NCI-H1092 (cell line): ENCODE data around the gene CGB8.
"Not testable (repeated sequence)": the region's sequence is repeated elsewhere in the genome, so short reads cannot be mapped to it uniquely, and the experiment has no call there.

Source experiments
- DNase-seq: peaks from one replicate; lab custom pipeline; 2025; lab: John Stamatoyannopoulos, UW

The CGB8 gene

DNA sequence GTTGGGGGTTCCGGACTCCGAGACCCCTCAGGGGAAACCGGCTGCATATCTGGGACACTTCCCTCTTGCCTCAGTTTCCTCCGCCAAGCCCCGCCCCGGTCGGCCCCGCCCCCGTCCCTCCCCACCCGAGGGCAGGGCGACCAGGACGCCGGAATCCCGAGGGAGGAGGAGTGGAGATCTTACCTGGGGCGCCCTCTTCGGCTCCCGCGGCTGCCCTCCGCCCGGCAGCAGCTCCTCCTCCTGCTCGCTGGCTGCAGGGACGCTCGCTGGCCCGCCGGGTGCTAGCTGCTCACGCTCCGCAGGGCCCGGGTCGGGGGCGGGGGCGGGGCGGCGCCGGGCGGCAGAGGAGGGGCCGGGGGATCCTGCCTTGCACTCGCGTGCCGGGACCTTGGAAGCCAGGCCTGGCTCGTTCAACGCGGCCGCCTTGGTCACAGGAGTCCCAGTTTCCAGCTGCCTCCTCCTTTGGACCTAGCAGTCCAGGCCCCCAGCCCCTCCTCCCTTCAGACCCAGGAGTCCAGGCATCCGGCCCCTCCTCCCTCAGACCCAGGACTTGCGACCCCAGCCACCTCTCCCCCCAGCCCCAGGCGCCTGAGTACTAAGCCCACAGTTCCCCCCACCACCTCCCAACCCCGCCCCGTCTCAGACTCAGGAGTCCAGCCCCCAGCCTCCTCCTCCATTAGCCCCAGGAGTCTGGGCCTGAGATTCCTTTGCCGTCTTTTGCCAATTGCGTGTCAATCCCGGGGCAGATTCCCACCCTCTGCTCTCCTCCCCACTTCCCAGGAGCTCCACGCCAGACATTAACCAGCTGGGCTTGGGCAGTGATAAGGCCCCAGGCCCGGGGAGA is 16.1 kb upstream of the CGB8 start, which contains the start of gene NTF4:
Gene NTF4 (minus strand): TSS at position 51 of the 844 bp plus-strand sequence. CDS start 2,821 bp downstream, outside the sequence.
- no peak for DNase-seq

DNA sequence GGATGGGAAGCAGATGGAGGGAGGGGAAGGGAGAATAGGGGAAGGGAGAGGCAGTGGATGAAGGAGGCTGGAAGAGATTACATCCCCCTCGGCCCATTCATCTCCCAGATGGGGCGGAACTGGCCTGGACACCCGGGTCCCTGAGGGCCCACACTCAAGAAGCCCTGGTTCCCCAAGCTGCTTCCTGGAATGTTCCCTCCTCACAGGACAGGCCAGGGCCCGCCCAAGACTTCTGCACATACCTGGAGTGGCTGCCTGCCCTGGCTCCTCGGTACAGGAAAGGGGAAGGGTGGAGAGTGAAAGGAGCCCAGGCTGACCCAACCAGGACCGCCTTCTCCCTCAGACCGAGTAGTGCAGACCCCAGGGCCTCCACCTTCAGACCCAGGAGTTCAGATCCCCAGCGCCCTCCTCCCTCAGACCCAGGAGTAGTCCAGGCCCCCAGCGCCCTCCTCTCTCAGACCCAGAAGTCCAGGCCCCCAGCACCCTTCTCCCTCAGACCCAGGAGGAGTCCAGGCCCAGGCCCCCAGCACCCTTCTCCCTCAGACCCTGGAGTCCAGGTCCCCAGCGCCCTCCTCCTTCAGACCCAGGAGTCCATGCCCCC is 15.2 kb upstream of the CGB8 start:
- DNase-seq = no peak

DNA sequence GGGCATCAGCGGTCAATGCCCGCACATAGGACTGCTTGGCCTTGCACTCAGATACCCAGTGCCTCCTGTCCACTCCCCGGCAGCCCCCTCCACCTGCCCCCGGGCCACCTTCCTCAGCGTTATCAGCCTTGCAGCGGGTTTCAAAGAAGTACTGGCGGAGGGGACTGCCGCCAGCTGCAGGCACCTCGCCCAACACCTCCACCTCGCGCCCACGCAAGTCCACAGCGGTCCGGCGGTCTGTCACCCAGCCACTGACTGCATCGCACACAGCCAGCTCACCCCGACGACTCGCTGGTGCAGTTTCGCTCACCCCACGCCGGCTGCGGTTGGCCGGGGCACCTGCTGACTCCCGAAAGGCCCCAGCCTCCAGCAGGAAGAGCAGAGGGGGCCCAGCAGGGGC is 12.5 kb upstream of the CGB8 start:
- no peak for DNase-seq

DNA sequence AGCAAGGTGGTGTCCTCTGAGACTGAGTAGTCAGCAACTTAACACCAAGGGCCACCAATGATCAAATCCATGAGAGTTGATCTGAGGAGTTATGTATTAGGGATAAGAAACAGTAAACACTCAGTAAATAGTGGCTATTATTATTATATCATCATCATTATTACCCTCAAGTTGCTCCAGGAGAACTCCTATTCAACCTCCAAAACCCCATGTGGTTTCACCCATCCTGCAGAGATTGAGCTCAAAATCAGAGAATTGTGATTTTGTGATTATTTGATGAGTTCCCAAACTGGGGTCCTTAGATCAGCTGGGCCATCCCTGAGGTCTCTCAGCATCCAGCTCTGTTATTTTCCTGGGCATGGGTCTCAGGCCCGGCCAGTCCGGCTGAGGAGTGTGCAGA is 12.1 kb upstream of the CGB8 start:
- DNase-seq = no peak

DNA sequence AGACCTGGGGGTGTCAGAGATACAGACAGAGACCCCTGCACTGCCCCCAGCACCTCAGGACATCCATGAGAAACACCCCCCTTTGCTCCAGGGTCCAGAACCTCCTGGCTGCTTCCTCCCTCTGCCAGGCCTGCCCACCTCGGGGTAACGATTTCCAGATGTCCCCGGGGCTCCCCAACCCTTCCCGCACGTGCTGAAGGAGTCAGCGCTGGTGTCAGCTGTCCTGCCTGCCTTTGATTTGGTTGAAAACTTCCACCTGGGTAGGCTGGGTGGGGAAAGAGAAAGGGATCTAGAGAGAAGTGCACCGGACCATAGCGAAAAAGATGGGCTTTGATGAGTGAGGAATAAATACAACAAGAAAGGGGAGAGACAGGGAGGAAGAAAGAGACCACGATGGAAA is 10.1 kb upstream of the CGB8 start:
- no peak for DNase-seq

DNA sequence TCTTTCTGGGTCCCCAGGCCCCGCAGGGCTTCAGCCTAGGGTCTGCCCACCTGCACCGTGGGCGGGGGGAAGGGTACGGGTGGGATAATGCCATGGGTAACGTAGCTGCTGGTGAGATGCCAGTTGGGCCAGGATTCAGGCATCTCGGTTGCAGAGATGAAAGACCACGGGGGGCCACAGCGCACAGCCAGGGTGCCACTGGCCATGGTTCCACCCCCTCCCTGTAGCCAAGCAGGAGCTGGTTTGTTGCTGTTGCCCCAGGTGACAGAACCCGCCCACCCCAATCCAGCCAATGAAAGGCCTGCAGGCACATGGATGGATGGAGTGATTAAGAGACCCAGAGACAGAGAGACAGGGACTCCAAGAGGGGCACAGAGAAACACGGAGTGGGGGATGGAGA is 9.7 kb upstream of the CGB8 start:
- DNase-seq = no peak

DNA sequence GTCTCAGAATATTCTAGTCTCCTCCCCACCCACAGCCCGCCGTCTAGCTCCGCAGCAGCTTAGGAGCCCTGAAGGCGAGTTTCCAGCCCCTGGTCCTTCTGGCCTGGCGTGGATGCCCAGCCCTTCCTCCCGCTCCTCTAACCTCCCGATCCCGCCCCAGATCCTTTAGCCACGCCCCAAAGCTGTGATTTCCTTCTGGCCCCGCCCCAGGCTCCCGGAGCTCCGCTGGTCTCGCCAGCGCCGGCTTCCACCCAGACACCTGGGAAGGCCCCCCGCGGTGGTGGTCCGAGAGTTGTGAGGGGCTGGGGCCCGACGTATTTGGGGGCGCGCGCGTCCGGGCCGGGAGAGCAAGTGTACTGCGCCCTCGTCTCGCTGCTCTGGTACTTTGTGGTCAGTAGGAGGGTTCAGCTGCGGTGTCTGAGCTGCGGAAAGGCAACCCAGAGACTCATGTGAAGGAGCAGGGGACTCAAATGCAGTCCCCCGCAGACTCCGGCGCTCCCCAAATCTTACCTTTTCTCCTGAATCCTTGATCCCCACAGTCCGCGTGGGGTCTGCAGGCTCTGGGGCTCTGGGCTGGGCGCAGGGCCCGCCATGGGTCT is 8.8 kb upstream of the CGB8 start, which contains the start of gene CGB7:
Gene CGB7 (minus strand): TSS at position 114 of the 599 bp plus-strand sequence. CDS start 2,374 bp downstream, outside the sequence.
- no peak for DNase-seq

DNA sequence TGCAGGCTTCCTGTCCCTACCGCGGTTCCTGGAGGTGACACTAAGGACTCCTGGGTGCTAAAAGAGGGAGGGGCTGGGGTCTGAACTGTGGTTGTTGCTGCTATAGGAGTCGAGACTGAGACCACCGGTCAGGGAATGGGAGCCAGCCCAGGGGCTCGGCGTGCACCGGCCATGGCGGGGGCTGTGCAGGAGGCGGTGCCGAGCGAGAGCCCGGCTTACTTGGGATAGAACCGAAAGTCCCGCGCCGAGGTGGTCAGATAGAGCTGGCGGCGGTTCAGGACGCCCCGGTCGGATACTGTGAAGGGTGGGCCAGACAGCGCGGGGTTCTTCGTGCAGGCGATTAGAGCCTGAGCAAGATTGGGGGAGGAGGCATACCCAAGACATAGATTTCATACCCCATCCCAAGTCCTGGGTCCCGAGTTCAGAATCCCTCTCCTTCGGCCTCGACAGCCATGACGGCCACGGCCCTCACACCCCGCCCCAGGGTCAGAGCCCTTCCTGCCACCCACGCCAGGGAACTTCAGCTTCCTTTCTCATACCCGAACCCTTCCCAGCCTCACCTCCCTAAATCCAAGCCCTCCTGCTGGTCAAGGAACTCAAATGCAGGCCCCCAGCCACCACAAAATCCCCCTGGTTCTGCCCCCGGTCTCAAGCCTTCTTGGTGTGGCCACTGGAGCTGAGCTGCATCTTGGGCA is 8.1 kb upstream of the CGB8 start:
- DNase-seq = not testable (repeated sequence)

DNA sequence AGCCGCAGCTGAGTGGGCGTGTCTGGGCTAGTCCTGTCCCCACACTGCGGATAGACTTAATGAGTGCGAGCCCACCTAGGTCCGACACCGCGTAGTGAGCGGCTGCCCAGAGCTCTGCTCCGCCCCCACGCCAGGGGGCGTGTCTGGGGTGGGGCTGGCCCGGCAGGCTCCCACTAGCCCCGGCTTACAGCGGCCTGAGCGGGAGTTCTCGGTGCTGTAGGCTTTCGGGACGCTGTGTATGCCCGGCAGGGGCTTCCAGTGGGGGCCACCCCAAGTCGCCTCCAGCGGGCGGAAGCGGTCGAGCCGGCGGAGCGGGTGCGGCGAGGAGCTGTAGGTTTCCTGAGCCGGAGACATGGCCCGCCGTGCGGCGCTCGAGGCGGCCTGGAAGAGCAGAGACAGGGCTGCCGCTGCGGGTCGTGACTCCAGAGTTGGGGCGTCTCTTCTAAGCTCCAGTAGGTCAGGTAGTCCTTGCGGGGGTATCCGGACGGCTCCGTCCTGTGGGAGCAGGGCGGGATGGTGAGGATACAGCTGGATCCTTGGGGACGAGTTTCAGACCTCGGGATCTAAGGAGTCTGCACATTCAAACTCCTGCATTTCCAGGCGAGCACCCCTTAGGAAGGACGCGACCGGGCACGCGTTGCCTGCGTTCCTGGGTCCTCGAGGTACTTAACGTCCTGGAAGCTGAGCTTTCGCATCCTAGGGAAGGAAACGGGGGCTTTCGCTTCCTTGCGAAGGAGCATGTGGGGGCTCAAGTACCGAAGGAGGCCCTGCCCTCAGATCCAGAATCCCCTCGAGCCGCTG is 7.4 kb upstream of the CGB8 start:
- no peak for DNase-seq

DNA sequence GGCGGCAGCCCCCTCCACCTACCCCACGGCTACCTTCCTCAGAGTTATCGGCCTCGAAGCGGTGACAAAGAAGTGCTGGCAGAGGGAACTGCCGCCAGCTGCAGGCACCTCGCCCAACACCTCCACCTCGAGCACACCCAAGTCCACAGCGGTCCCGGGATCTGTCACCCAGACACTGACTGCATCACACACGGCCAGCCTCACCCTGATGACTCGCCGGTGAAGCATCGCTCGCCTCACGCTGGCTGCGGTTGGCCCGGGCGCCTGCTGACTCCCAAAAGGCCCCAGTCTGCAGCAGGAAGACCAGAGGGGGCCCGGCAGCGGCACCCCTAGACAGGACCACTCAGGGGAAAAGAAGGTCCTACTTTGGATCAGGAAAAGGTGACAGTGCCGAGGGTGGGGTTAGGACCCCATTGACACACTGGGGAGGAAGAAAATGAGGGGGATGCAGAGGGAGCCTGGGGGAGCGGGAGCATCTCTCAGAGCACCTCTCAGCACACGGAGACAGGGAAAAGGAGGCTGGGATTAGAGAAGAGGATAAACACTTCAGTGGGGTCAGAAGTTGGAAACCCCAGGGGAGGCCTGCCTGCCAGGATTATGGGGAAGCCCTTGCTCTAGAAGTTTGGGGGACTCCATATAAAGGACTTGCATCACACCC is 1.6 kb upstream of the CGB8 start:
- DNase-seq = not testable (repeated sequence)

DNA sequence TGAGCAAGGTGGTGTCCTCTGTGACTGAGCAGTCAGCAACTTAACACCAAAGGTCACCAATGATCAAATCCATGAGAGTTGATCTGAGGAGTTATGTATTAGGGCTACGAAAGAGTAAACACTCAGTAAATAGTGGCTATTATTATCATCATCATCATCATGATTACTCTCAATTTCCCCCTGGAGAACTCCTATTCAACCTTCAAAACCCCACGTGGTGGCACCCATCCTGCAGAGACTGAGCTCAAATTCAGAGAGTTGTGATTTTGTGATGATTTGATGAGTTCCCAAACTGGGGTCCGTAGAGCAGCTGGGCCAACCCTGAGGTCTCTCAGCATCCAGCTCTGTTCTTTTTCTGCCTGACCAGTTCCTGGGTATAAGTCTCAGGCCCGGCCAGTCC is 923 bp upstream of the CGB8 start:
- not testable (repeated sequence) for DNase-seq

DNA sequence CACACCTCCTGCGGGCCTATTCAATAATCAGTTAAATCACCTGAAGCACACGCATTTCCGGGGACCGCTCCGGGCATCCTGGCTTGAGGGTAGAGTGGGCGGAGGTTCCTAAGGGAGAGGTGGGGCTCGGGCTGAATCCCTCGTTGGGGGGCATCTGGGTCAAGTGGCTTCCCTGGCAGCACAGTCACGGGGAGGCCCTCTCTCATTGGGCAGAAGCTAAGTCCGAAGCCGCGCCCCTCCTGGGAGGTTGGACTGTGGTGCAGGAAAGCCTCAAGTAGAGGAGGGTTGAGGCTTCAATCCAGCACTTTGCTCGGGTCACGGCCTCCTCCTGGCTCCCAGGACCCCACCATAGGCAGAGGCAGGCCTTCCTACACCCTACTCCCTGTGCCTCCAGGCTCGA is 5.4 kb downstream of the CGB8 start, which contains the start of gene CGB5:
Gene CGB5 (plus strand): TSS at position 301 of the 400 bp plus-strand sequence. CDS start 362 bp downstream, outside the sequence.
- DNase-seq = not testable (repeated sequence)

DNA sequence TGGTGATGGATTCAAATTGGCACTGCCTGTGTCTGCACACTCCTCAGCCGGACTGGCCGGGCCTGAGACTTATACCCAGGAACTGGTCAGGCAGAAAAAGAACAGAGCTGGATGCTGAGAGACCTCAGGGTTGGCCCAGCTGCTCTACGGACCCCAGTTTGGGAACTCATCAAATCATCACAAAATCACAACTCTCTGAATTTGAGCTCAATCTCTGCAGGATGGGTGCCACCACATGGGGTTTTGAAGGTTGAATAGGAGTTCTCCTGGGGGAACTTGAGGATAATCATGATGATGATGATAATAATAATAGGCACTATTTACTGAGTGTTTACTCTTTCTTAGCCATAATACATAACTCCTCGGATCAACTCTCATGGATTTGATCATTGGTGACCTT is 6.2 kb downstream of the CGB8 start:
- not testable (repeated sequence) for DNase-seq

DNA sequence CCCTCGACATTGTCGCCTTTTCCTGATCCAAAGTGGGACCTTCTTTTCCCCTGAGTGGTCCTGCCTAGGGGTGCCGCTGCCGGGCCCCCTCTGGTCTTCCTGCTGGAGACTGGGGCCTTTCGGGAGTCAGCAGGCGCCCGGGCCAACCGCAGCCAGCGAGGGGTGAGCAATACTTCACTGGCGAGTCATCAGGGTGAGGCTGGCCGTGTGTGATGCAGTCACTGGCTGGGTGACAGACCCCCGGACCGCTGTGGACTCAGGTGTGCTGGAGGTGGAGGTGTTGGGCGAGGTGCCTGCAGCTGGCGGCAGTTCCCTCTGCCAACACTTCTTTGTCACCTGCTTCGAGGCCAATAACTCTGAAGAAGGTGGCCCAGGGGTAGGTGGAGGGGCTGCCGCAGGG is 6.7 kb downstream of the CGB8 start:
- DNase-seq = no peak

DNA sequence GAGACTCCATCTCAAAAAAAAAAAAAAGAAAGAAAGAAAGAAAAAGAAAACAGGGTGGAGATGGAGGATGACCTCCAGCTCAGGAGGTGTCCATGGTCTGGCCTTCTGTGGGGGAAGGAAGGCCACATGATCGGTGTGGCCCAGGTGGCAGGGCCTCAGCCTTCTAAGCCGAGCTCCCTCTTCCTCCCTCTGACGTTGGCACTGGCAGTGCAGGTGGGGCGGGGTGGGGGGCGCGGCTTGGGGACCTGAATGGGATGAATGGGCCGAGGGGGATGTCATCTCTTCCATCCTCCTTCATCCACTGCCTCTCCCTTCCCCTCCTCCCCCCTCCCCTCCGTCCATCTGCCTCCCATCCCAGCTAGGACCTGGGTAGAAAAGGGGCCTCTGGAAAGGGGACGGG is 9.2 kb downstream of the CGB8 start:
- DNase-seq = not testable (repeated sequence)

DNA sequence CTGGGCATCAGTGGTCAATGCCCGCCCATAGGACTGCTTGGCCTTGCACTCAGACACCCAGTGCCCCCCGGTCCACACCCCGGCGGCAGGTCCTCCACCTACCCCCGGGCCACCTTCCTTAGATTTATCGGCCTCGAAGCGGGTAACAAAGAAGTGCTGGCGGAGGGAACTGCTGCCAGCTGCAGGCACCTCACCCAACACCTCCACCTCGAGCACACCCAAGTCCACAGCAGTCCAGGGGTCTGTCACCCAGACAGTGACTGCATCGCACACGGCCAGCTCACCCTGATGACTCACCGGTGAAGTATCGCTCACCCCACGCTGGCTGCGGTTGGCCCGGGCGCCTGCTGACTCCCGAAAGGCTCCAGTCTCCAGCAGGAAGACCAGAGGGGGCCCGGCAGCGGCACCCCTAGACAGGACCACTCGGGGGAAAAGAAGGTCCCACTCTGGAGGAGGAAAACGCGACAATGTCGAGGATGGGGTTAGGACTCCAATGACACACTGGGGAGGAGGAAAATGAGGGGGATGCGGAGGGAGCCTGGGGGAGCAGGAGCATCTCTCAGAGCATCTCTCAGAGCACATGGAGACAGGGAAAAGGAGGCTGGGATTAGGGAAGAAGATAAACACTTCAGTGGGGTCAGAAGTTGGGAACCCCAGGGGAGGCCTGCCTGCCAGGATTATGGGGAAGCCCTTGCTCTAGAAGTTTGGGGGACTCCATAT is 10.2 kb downstream of the CGB8 start:
- not testable (repeated sequence) for DNase-seq

DNA sequence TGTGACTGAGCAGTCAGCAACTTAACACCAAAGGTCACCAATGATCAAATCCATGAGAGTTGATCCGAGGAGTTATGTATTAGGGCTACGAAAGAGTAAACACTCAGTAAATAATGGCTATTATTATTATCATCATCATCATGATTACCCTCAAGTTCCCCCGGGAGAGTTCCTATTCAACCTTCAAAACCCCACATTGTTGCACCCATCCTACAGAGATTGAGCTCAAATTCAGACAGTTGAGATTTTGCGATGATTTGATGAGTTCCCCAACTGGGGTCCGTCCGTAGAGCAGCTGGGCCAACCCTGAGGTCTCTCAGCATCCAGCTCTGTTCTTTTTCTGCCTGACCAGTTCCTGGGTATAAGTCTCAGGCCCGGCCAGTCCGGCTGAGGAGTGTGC is 10.8 kb downstream of the CGB8 start:
- DNase-seq = not testable (repeated sequence)

DNA sequence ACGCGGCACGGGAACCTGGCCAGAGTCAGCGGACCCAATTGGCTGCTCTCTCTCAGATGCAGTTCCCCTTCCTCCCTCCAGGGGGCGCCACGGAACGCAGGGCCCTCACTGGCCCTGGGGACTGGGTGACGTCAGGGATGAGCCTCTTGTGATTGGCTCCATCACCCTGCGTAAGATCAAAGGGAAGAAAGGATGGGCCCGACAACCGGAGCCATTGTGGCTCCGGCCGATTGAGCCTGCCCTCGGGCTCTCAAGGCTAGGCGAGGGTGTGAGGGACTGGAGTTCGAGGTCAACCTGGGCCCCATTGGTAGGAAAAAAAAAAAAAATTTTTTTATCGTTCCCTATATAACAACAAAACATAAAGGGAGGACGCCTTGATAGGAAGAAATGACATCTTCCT is 12.1 kb downstream of the CGB8 start, which contains the start of gene CGB1:
Gene CGB1 (minus strand): TSS at position 81 of the 400 bp plus-strand sequence. CDS start 184 bp downstream, outside the sequence.
- not testable (repeated sequence) for DNase-seq

DNA sequence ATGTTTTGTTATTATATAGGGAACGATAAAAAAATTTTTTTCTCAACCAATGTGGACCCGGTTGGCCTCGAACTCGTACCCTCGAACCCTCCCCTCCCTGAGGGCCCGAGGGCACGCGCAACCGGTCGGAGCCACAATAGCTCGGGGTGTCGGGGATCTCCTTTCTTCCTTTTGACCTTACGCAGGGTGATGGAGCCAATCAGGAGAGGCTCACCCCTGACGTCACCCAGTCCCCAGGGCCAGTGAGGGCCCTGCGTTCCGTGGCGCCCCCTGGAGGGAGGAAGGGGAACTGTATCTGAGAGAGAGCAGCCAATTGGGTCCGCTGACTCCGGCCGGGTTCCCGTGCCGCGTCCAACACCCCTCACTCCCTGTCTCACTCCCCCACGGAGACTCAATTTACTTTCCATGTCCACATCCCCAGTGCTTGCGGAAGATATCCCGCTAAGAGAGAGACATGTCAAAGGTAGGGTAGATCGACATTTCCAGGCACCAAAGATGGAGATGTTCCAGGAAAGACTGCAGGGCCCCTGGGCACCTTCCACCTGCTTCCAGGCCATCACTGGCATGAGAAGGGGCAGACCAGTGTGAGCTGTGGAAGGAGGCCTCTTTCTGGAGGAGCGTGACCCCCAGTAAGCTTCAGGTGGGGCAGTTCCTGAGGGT is 17.1 kb downstream of the CGB8 start, which contains the start of gene CGB2:
Gene CGB2 (plus strand): TSS at position 249 of the 660 bp plus-strand sequence. CDS start 206 bp downstream, at position 455.
- DNase-seq = not testable (repeated sequence)
